Left ventricle myocardium inferior (tissue), 1 donor: ENCODE measurements around the gene STAMBPL1. TPM values are rescaled to one million over a fixed set of nuclear protein-coding genes. Genes with fewer than 3 reads are reported as not detected.

Experiments used
- DNase-seq: peaks from one replicate; pipeline ENCODE4 v3.0.0-alpha.2; 2020
- H3K27ac ChIP-seq: fragments of 200-600 bp; replicated peaks from 2 replicates; pipeline ENCODE4 v1.8.0; 2021
- H3K27me3 ChIP-seq: fragments of 200-600 bp; 2 replicates; pipeline ENCODE4 v1.8.0; 2021; ENCODE audit warnings: low read depth
- H3K36me3 ChIP-seq: fragments of 200-600 bp; 2 replicates; pipeline ENCODE4 v1.8.0; 2021
- H3K4me1 ChIP-seq: fragments of 200-600 bp; 2 replicates; pipeline ENCODE4 v1.8.0; 2021
- H3K4me3 ChIP-seq: fragments of 200-600 bp; 2 replicates; pipeline ENCODE4 v1.8.0; 2021; ENCODE audit warnings: mild to moderate bottlenecking, moderate library complexity
- H3K9me3 ChIP-seq: fragments of 200-600 bp; replicated peaks from 2 replicates; pipeline ENCODE4 v1.8.0; 2021
- CTCF ChIP-seq: fragments of 200-600 bp; IDR thresholded peaks from 2 replicates; pipeline ENCODE4 v1.8.0; 2021; ENCODE audit warnings: antibody characterized with exemption, mild to moderate bottlenecking, borderline replicate concordance
- intact Hi-C: fragments of 100-400 bp; cut with micrococcal nuclease; formaldehyde crosslinking; loops from one replicate; pipeline ENCODE4 v1.11.0; 2022
- total RNA-seq: library from RNA; stranded (reverse); fragmentation: NEBNext Ultra II Directional; extraction: Animal tissue kit (Norgen Biotek cat#: 25700); gene quantifications from one replicate; pipeline ENCODE4 v1.2.1, GENCODE V29; 2021
- donor health status: DM: no; HTN: yes; CAD: no; lungs with severe emphysema.

Gene STAMBPL1
- total RNA-seq, 1 donor from 2014 or later, result 2.5 TPM

- no peak for DNase-seq
- Histone ChIP-seq H3K36me3 (no peaks in the 10 kb centered on the region), H3K9me3 (no peaks in the 10 kb centered on the region), H3K4me1 (peaks cover 7% of the 10 kb centered on the region), H3K27me3 (no peaks in the 10 kb centered on the region), H3K4me3 (no peak overlapping the region), H3K27ac (no peak overlapping the region)
- no peak for TF ChIP-seq CTCF
- intact Hi-C loops, result no loop called here
These were observed 80.8 kb downstream of the STAMBPL1 start for GRCh38 chr10:88960802-88961201.

GRCh38 chr10:88961266-88961665 lies 81.2 kb downstream of the STAMBPL1 start:
- Histone ChIP-seq H3K27ac (no peak overlapping the region), H3K4me1 (peaks cover 9% of the 10 kb centered on the region), H3K27me3 (no peaks in the 10 kb centered on the region), H3K9me3 (no peaks in the 10 kb centered on the region), H3K4me3 (no peak overlapping the region), H3K36me3 (no peaks in the 10 kb centered on the region)
- TF ChIP-seq CTCF, result no peak
- intact Hi-C loops, result no loop called here
- no peak for DNase-seq

GRCh38 chr10:88962336-88962735 lies 82.3 kb downstream of the STAMBPL1 start:
- no peak overlapping the region for H3K27ac ChIP-seq
- H3K27me3 ChIP-seq, result no peaks in the 10 kb centered on the region
- no peak overlapping the region for H3K4me3 ChIP-seq
- DNase-seq, result no peak
- H3K36me3 ChIP-seq, result no peaks in the 10 kb centered on the region
- TF ChIP-seq CTCF, result no peak
- intact Hi-C loops, result no loop called here
- H3K4me1 ChIP-seq, result peaks cover 20% of the 10 kb centered on the region
- H3K9me3 ChIP-seq, result no peaks in the 10 kb centered on the region

- no peak for TF ChIP-seq CTCF
- H3K27ac ChIP-seq, result no peak overlapping the region
These were observed 83.3 kb downstream of the STAMBPL1 start for GRCh38 chr10:88963318-88963717.

GRCh38 chr10:88964360-88964759 lies 84.3 kb downstream of the STAMBPL1 start:
- H3K36me3 ChIP-seq, result no peaks in the 10 kb centered on the region
- no peaks in the 10 kb centered on the region for H3K27me3 ChIP-seq
- H3K9me3 ChIP-seq, result no peaks in the 10 kb centered on the region
- DNase-seq, result no peak
- H3K4me1 ChIP-seq, result peaks cover 30% of the 10 kb centered on the region
- intact Hi-C loops, result no loop called here
- TF ChIP-seq CTCF, result no peak
- no peak overlapping the region for H3K27ac ChIP-seq
- H3K4me3 ChIP-seq, result no peak overlapping the region

More at GRCh38 chr10:88963318-88963717, 83.3 kb downstream of the STAMBPL1 start:
- peaks cover 25% of the 10 kb centered on the region for H3K4me1 ChIP-seq
- no peak for DNase-seq
- H3K9me3 ChIP-seq, result no peaks in the 10 kb centered on the region
- no peak overlapping the region for H3K4me3 ChIP-seq
- no peaks in the 10 kb centered on the region for H3K27me3 ChIP-seq
- intact Hi-C loops, result no loop called here
- no peaks in the 10 kb centered on the region for H3K36me3 ChIP-seq

- Histone ChIP-seq H3K27ac (no peak overlapping the region), H3K9me3 (no peaks in the 10 kb centered on the region), H3K4me3 (no peak overlapping the region), H3K27me3 (no peaks in the 10 kb centered on the region), H3K4me1 (peaks cover 30% of the 10 kb centered on the region), H3K36me3 (no peaks in the 10 kb centered on the region)
- intact Hi-C loops, result no loop called here
- TF ChIP-seq CTCF, result no peak
- DNase-seq, result no peak
These were observed 84.9 kb downstream of the STAMBPL1 start for GRCh38 chr10:88964869-88965415.
